LoVo (cell line): ENCODE measurements around the gene NOTCH2.

Experiments
- DNase-seq: peaks from one replicate; pipeline ENCODE4 v3.0.0-alpha.2; 2016; ENCODE audit warnings: low spot score

The NOTCH2 gene

DNA sequence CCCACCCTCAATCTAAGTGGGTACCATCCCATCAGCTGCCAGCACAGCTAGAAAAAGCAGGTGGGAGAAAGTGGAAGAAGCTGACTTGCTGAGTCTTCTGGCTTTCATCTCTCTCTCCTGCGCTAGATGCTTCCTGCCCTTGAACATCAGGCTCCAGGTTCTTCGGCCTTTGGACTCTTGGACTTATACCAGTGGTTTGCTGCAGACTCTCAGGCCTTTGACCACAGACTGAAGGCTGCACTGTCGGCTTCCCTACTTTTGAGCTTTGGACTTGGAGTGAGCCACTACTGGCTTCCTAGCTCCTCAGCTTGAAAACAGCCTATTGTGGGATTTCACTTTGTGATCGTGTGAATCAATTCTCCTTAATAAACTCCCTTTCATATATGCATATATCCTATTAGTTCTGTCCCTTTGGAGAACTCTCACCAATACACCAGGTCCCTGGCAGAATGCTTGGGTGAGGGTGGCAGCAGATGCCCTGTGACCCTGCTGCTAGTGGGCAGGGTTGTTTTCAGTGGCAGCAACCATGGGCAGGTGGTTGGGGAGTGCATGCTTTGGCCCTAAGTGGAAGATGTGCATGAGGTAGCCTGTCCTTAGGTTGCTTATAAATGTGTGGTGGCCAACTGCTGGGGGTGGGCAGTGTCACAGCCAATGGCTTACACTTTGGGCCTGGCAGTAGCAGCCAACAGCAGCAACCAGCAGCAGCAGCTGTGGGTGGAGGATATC, 162.4 kb downstream of the NOTCH2 start:
- DNase-seq = no peak

- DNase-seq = peak; percentile 31
Observed at GRCh38 chr1:119903443-119903835, 166.0 kb downstream of the NOTCH2 start.

- no peak for DNase-seq
Observed at GRCh38 chr1:119902775-119903442, 166.6 kb downstream of the NOTCH2 start.

DNA sequence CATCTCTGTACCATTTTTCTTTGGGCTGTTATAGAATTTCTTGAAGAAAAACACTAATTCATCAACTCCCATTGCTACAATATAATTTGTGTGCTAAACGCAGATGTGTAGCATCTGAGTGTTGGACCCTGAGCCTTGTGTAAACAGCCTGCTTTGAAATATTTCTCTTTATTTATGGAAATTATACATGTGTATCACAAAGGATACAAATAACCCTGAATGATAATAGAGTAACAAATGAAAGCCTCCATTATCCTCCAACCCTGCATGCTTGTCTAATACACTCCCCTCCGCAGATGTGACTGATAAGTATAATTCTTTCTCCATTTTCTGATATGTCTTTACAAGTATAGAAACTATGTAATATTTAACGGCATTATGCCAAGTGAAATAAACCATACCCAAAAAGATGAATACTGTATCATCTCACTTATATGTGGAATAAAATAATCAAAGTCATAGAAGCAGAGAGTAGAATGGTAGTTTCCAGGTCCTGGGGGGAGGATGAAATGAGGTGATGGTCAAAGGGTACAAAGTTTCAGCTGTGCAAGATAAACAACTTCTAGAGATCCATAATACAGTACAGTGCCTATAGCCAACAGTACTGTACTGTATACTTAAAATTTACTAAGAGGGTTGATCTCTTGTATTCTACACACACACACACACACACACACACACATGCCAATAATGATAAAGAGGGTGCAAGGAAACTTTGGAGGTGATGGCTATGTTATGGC, 170.3 kb downstream of the NOTCH2 start:
- DNase-seq = no peak

GRCh38 chr1:119898530-119898929, 170.9 kb downstream of the NOTCH2 start:
- DNase-seq = no peak

- no peak for DNase-seq
Observed at GRCh38 chr1:119896303-119896702, 173.2 kb downstream of the NOTCH2 start, which contains the start of gene ADAM30. TSS of gene ADAM30 (minus strand) at chr1:119896515. CDS start at chr1:119896336, 179 bp downstream.

GRCh38 chr1:119895102-119895501, 174.4 kb downstream of the NOTCH2 start:
- DNase-seq = no peak

- DNase-seq = no peak
Observed at GRCh38 chr1:119893827-119894700, 175.4 kb downstream of the NOTCH2 start.

DNA sequence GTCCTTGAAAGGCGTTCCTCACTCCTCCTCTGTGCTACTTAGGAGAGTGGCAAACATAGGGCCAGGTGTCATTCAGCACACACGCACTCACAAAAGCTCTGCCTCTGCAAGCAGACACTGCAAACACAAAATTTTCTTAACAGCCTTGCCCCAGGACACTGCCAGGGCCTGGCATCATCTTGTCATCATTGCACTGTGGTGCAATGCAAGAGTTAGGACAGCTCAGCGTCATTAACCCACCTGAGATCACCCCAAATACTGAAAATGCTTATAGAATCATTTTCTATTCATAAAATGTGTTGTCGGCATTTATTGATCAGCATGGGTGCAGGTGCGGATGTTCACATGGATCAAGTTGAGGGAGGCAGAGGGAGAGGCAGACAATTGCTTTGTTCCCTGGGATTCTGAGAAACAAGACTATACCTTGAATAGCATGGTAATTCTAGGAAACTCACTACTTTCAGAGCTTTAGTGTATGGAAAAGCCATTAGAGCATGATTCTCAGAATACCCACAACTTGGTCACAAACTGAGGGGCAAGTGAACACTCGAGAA, 176.1 kb downstream of the NOTCH2 start:
- no peak for DNase-seq

DNA sequence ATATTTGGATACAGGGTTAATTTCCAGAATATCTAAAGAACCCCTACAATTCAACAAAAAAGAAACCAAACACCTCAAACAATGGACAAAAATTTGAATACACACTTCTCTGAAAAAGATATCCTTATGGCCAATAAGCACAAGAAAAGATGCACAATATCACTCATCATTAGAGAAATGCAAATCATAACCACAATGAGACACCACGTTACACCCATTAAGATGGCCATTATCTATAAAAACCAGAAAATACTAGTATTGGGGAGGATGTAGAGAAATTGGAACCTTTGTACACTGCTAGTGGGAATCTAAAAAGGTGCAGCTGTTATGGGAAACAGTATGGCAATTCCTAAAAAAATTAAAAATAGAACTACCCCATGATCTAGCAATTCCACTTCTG, 178.1 kb downstream of the NOTCH2 start:
- DNase-seq = no peak

GRCh38 chr1:119888476-119888875, 181.0 kb downstream of the NOTCH2 start:
- DNase-seq = no peak

- DNase-seq = no peak
Observed at GRCh38 chr1:119887427-119887826, 182.0 kb downstream of the NOTCH2 start.

- no peak for DNase-seq
Observed at GRCh38 chr1:119885903-119886783, 183.3 kb downstream of the NOTCH2 start.

DNA sequence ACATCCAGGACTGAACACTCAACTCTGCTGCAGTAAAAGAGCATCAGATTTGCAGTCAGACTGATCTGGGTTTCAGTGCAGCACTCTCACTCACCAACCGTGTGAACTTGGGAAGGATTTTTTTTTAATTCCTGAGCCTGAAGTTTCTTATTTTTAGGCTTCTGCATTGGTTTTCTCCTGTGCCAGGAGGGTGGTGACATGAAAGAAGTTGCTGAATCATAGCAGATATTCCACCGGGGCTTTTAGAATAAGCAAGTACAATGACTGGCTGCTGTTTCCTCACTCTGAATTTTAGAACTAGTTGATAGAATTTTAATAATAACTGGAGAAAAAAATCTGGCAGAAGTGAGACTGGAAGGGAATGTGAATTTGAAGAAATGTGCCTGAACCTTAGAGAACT, 184.8 kb downstream of the NOTCH2 start:
- no peak for DNase-seq

- no peak for DNase-seq
Observed at GRCh38 chr1:119883826-119884225, 185.6 kb downstream of the NOTCH2 start.

DNA sequence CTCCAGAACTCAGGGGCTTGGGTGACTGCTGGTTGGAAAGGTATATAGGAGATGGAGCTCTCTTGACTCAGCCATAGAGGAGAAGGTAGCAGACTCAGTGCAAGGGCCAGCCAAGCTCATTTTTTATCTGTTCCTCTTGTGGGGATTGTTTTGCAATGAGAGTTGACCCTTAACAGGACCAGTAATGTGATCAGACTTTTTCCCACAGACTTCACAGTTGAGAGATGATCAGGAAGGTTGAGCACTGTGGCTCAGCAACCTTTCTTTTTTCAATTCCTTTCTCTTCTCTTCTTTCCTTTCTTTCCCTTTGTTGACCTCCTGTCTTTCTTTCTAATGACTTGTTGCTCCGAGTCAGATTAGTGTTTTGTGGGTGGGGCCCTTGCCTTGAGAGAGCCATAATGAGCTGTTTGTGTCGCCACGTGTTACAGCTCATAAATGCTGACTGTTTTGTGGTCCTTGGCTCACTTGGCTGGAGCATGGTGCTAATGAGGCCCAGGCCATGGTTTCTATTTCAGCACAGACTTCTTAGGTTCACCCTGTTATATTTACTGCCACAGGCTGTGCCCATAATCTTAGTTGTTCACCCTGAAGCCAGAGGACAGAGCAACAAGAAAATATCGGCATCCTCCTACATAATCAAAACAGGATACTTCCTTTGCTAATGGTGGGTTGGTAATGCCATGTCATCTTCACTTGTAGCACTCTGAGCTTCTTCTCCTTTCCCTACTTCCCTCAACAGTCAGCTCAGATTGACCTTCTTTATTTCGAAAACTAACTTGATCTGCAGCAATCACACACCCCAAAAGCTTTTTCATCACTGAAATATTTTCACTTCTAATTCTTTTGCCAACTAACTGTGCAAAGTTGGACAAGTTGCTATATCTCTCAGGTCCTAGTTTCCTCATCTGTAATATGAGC, 187.1 kb downstream of the NOTCH2 start:
- DNase-seq = no peak

DNA sequence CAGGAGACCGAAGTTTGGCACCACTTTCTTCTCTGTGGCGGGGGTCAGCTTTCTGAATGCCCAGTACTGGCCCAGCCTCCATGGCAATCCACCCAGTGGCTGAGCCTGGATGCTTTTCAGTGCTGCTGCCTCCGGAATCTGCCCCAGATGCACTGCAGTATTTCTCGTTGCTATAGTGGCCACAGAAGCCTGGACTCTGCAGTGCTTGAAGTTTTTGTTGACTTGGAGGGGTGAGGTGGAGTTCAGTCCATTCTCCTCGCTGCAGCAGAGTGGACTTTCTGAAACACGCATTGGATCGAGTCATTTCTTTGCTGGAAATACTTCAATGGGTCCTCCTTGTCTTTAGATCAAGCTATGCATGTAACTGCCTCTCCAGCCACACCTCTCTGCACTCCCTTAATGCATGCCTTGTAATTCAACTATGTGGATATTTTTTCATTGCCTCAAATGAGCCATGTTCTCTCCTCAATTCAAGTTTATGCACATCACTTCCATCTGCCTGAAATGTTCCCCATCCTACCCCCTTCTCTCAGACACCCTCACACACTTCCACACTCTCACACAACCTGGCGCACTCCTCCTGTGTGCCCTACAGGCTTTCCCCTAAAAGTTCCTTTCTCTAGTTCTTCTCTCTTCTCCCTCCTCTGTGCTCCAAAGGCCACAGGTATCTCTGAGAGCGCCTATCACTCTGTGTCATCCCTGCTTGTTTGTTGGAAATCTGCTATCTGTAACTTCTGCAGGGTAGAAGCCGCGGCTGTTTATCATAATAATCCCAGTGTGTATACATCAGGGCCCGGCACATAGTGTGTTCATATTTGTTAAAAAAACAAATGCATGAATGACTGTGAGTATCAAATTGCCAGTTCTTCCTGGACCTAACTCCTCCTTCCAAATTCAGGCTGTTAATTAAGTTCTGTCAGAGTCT, 189.7 kb downstream of the NOTCH2 start:
- DNase-seq = no peak

DNA sequence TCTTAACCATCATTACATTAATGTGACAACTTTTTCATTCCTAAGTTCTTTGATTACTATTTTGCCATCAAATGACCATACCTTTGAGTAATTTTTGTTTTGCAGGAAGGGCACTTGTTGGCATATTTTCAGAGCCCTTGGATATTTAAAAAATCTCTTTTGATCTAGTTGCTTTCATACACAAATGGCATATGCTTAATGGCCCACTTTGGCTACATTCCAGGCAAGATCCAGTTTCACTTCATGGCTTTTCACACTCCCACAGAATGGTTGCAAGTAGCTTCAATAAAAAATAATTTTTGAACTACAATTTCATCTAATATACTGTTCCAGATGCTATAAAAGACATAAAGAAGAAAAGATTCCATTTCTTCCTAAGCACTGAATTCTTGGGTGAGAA, 191.3 kb downstream of the NOTCH2 start:
- no peak for DNase-seq
